Activated T-cell treated with anti-CD3 and anti-CD28 coated beads for 1 hour (primary cell): Measurements from ENCODE around the gene FCER2.
"Not testable (repeated sequence)": the region's sequence is repeated elsewhere in the genome, so short reads cannot be mapped to it uniquely, and the experiment has no call there.

Source experiments
- DNase-seq: peaks from one replicate; pipeline ENCODE4 v3.0.0-alpha.2; 2020; ENCODE audit warnings: low read depth

FCER2 gene

GRCh38 chr19:7645656-7646425 is 56.1 kb downstream of the FCER2 start:
- no peak for DNase-seq

- no peak for DNase-seq
Observed at GRCh38 chr19:7645163-7645562, 56.8 kb downstream of the FCER2 start.

- DNase-seq: no peak
Observed at GRCh38 chr19:7644550-7644877, 57.4 kb downstream of the FCER2 start.

GRCh38 chr19:7643629-7644549 is 58.0 kb downstream of the FCER2 start:
- not testable (repeated sequence) for DNase-seq

GRCh38 chr19:7643031-7643415 is 58.9 kb downstream of the FCER2 start:
- DNase-seq: no peak

GRCh38 chr19:7642295-7643030 is 59.5 kb downstream of the FCER2 start:
- no peak for DNase-seq

GRCh38 chr19:7641290-7642276 is 60.3 kb downstream of the FCER2 start:
- DNase-seq: no peak

GRCh38 chr19:7640803-7641202 is 61.1 kb downstream of the FCER2 start:
- DNase-seq: no peak

- no peak for DNase-seq
Observed at GRCh38 chr19:7639863-7640348, 62.0 kb downstream of the FCER2 start.

- DNase-seq: no peak
Observed at GRCh38 chr19:7638802-7639465, 63.0 kb downstream of the FCER2 start.
